Measurements from ENCODE around the gene ATXN10.
A peak's percentile ranks its signal among the peaks of the same experiment; 100 is the strongest.
"Not testable (repeated sequence)": the region's sequence is repeated elsewhere in the genome, so short reads cannot be mapped to it uniquely, and the experiment has no call there.

The ATXN10 gene

DNA sequence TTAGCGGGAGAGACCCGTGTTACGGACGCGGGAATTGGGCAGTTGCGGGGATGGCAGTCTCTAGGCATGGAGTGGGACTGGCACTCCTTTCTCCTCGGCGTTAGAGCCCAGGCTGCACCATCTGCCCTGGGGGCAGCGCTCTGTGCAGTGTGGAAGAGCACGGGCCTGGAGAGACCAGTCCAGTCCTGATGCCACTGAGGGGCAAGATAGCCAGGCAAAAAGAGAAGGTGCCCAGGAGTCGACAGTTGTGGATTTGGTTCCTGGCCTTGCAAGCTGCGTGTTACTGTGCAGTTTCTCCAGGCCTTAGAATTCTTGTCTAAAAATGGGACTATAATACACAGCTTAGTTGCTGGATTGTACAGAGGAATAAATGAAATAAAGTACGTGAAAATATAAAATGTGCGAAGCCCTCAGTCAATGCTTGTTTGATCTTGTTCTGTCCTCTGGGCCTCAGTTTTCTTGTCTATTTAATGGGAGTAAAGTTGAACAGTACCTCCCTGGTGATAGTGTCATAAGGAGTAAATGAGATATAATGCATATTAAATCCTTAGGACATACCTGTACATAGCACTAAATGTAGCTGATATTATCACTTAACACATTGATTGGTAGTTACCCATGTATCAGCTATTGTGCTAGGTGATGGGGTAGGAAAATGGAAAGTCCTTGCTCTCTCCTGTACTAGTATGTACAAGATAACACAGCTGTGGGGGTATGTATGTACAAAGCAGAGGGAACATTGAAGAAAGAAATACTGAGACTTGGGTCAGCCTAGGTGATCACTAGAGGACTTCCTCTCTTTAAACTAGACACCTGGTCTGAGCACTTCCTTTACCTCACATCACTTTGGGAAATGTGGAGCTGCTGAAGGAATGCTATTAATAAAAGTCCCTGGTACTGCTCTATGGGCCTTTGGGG lies 1.2 kb downstream of the ATXN10 start:
- Histone ChIP-seq H3K36me3 (ENCODE audit: control insufficient read depth, insufficient read depth, low read length) (no peaks in the 10 kb centered on the region), H3K4me3 (ENCODE audit: low read length) (peak overlapping the region; percentile 48), H3K9me3 (ENCODE audit: control insufficient read depth, low read length) (no peaks in the 10 kb centered on the region), H3K4me1 (ENCODE audit: control insufficient read depth, insufficient read depth, low read length) (peaks cover 9% of the 10 kb centered on the region), H3K9ac (ENCODE audit: low read length) (peak overlapping the region; percentile 79), H3K27me3 (ENCODE audit: control insufficient read depth, insufficient read depth, low read length) (no peaks in the 10 kb centered on the region)

DNA sequence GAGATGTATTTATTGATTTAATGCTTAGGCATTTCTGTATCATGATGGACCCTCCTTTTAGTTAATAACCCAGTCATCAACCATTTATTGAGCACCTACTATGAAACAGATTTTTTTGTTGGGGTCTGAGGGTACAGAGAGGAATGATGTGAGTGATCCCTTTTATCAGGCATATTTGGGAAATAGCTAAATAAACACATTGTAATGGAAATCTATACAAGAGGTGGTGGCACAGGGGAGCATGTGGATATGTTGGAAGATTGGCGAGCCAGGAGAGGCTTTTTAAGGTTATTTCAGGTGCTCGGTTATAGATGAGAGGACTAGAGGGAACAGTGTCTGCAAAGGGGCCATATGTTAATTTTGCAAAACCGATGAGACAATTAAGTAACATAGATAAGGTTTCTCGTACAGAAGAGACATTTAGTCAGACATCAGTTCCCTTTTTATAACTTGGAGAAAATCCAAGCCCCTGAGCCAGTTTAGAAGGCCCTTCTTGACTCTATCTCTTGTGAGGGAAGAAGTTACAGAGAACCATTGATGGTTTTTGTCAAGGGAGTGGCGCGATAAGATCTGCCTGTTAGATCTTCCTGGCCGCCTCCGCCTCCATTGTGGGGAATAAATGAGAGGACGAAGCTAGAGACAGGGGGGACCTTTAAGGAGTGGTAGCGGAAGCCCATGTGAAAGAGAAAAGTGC lies 2.0 kb downstream of the ATXN10 start:
- H3K27me3 ChIP-seq (ENCODE audit: control insufficient read depth, insufficient read depth, low read length): no peaks in the 10 kb centered on the region
- H3K36me3 ChIP-seq (ENCODE audit: control insufficient read depth, insufficient read depth, low read length): no peaks in the 10 kb centered on the region
- H3K4me1 ChIP-seq (ENCODE audit: control insufficient read depth, insufficient read depth, low read length): peaks cover 9% of the 10 kb centered on the region
- H3K9me3 ChIP-seq (ENCODE audit: control insufficient read depth, low read length): no peaks in the 10 kb centered on the region
- H3K9ac ChIP-seq (ENCODE audit: low read length): no peak overlapping the region
- H3K4me3 ChIP-seq (ENCODE audit: low read length): no peak overlapping the region

DNA sequence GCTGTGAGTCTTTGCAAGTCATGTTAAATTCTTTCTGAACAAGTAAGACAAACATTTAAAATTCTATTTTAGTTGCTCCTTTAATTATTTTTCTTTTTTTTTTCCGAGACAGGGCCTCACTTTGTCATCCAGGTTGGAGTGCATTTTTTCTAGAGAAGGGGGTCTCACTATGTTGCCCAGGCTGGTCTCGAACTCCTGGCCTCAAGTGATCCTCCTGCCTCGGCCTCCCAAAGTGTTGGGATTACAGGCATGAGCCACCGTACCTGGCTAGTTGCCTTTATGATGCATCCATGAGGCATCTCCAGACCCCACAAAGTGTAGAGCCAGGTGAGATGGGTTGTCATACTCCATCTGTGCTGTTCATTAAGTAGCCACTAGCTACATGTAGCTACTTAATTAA lies 4.4 kb downstream of the ATXN10 start:
- H3K9ac ChIP-seq (ENCODE audit: low read length): no peak overlapping the region
- peaks cover 9% of the 10 kb centered on the region for H3K4me1 ChIP-seq (ENCODE audit: control insufficient read depth, insufficient read depth, low read length)
- no peaks in the 10 kb centered on the region for H3K27me3 ChIP-seq (ENCODE audit: control insufficient read depth, insufficient read depth, low read length)

DNA sequence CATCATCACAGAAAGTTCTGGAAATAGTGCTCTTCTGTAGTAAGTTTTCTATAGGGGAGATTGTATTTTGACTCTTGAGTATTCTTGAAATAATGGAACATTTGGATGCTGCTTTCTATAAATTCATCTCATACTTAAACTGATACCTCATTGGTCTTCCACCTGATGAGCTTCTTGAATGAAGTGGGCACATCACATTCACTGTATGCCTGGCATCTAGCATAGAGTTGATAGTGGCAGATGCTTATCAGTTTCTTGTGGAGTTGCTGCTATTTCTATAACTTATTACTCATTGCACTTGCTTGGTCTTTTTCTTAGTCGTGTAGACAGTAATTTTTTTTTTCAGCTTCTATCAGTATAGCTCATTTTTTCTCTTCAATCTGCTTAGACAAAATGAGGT lies 5.4 kb downstream of the ATXN10 start:
- H3K9me3 ChIP-seq (ENCODE audit: control insufficient read depth, low read length): no peaks in the 10 kb centered on the region
- no peak overlapping the region for H3K9ac ChIP-seq (ENCODE audit: low read length)
- peaks cover 9% of the 10 kb centered on the region for H3K4me1 ChIP-seq (ENCODE audit: control insufficient read depth, insufficient read depth, low read length)
- no peaks in the 10 kb centered on the region for H3K27me3 ChIP-seq (ENCODE audit: control insufficient read depth, insufficient read depth, low read length)
- no peaks in the 10 kb centered on the region for H3K36me3 ChIP-seq (ENCODE audit: control insufficient read depth, insufficient read depth, low read length)
- no peak overlapping the region for H3K4me3 ChIP-seq (ENCODE audit: low read length)

More for the DNA sequence above, 4.4 kb downstream of the ATXN10 start:
- Histone ChIP-seq H3K9me3 (ENCODE audit: control insufficient read depth, low read length) (no peaks in the 10 kb centered on the region), H3K4me3 (ENCODE audit: low read length) (no peak overlapping the region), H3K36me3 (ENCODE audit: control insufficient read depth, insufficient read depth, low read length) (no peaks in the 10 kb centered on the region)

DNA sequence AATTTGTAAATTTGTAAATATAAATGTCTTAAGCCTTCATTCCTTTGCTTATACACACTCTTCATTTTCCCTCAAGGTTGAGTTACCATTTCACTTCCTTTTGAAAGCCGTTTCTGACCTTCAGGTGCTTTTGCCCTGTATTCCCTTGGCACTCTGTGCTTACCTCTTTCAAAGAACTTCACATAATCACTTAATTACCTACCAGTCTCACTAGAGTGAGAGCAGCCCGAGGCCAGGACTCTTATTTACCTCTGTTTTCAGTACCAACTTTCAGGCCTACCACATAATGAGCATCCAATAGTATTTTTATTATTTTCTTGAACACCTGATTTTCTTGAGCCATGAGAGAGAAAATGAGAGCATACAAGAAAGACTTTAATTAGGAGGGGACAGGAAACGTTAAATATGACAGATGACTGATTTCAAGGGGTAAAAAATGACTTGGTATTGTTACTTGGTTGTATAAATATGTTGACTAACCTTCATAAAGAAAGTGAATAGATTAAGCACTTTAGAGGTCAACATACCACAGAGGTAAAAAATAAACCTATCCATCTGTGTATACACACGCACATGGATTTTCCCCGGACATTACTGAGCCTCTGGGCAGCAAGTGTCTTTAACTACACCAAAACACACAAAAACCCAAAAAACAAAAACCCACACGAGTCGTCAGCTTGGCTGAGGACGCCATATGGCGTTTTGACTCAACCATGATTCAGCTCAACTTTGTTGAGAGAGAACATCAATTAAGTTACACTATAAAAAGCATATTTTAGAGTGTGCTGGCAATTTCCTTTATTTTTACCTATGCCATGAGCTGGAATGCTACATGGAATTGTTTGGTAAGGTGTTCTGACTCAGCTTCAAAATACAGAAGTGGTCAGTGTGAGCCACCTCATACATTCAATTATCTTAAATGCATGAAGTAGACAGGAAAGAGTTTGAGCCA lies 7.6 kb downstream of the ATXN10 start:
- Histone ChIP-seq H3K9me3 (ENCODE audit: control insufficient read depth, low read length) (no peaks in the 10 kb centered on the region), H3K27me3 (ENCODE audit: control insufficient read depth, insufficient read depth, low read length) (no peaks in the 10 kb centered on the region), H3K9ac (ENCODE audit: low read length) (no peak overlapping the region), H3K4me3 (ENCODE audit: low read length) (no peak overlapping the region), H3K36me3 (ENCODE audit: control insufficient read depth, insufficient read depth, low read length) (no peaks in the 10 kb centered on the region), H3K4me1 (ENCODE audit: control insufficient read depth, insufficient read depth, low read length) (no peaks in the 10 kb centered on the region)

DNA sequence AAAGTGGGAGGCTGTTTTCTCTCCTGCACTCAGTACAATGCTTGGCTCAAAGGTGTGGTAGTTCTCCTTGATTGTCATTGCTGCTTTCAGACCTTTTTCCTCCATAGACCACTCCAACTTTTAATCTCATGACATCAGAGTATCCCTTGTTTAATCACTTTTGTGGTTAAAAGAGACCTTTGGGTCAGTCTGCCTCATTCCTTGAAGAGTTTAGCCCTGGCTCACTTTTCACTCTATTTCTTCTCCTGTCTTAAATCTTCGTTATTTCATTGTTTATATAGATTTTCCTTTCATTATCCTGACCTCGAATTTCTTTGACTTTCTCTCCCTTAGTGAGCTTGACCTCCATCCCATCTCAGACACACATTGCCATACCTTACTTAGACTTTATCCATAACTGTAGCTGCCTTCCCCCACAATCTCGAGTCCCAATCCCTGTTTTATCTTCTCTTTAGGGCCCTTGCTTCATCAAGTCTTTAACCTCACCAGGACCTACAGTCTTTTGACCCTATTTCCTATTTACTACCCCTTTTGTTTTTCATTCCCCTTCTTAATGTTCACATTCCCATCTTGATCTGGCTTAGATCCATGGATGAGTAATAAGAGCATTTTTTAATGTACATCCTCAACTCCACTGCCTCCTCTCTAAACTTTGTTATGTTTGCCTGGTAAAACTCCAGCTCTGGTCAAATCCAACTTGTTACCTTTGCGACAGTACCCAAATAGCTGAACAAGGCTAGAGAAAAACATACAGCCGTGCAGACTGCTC lies 9.5 kb downstream of the ATXN10 start:
- peaks cover 3% of the 10 kb centered on the region for H3K4me1 ChIP-seq (ENCODE audit: control insufficient read depth, insufficient read depth, low read length)
- H3K36me3 ChIP-seq (ENCODE audit: control insufficient read depth, insufficient read depth, low read length): no peaks in the 10 kb centered on the region
- no peak overlapping the region for H3K4me3 ChIP-seq (ENCODE audit: low read length)
- no peaks in the 10 kb centered on the region for H3K27me3 ChIP-seq (ENCODE audit: control insufficient read depth, insufficient read depth, low read length)
- no peak overlapping the region for H3K9ac ChIP-seq (ENCODE audit: low read length)
- H3K9me3 ChIP-seq (ENCODE audit: control insufficient read depth, low read length): no peaks in the 10 kb centered on the region

- Histone ChIP-seq H3K4me1 (ENCODE audit: control insufficient read depth, insufficient read depth, low read length) (peaks cover 4% of the 10 kb centered on the region), H3K27me3 (ENCODE audit: control insufficient read depth, insufficient read depth, low read length) (no peaks in the 10 kb centered on the region)
These were observed 10.4 kb downstream of the ATXN10 start for GRCh38 chr22:45682064-45682463.

GRCh38 chr22:45682773-45683172 lies 11.1 kb downstream of the ATXN10 start:
- not testable (repeated sequence) for H3K9me3 ChIP-seq (ENCODE audit: control insufficient read depth, low read length); H3K36me3 ChIP-seq (ENCODE audit: control insufficient read depth, insufficient read depth, low read length); H3K9ac ChIP-seq (ENCODE audit: low read length); H3K27me3 ChIP-seq (ENCODE audit: control insufficient read depth, insufficient read depth, low read length); H3K4me3 ChIP-seq (ENCODE audit: low read length); H3K4me1 ChIP-seq (ENCODE audit: control insufficient read depth, insufficient read depth, low read length)

More at GRCh38 chr22:45682064-45682463, 10.4 kb downstream of the ATXN10 start:
- no peaks in the 10 kb centered on the region for H3K36me3 ChIP-seq (ENCODE audit: control insufficient read depth, insufficient read depth, low read length)
- H3K9me3 ChIP-seq (ENCODE audit: control insufficient read depth, low read length): no peaks in the 10 kb centered on the region
- no peak overlapping the region for H3K4me3 ChIP-seq (ENCODE audit: low read length)
- no peak overlapping the region for H3K9ac ChIP-seq (ENCODE audit: low read length)

DNA sequence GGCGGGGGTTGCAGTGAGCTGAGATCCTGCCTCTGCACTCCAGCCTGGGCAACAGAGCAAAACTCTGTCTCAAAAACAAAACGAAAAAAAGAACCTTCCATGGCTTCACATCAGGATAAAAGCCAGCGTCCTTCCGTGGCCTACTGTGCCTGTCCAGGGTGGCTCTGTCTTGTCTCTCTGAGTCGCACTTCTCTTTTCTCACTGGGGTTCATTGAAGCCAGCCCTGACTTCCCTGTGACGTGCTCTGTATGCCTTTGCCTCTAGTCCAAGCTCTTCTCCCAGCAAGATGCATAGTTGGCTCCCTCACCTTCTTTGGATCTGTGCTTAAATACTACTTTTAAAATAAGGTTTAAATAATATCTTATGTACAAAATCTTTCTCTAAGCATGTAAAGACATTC lies 11.6 kb downstream of the ATXN10 start:
- no peaks in the 10 kb centered on the region for H3K27me3 ChIP-seq (ENCODE audit: control insufficient read depth, insufficient read depth, low read length)
- no peak overlapping the region for H3K9ac ChIP-seq (ENCODE audit: low read length)
- H3K4me1 ChIP-seq (ENCODE audit: control insufficient read depth, insufficient read depth, low read length): peaks cover 4% of the 10 kb centered on the region
- H3K9me3 ChIP-seq (ENCODE audit: control insufficient read depth, low read length): no peaks in the 10 kb centered on the region
- no peaks in the 10 kb centered on the region for H3K36me3 ChIP-seq (ENCODE audit: control insufficient read depth, insufficient read depth, low read length)
- H3K4me3 ChIP-seq (ENCODE audit: low read length): no peak overlapping the region

DNA sequence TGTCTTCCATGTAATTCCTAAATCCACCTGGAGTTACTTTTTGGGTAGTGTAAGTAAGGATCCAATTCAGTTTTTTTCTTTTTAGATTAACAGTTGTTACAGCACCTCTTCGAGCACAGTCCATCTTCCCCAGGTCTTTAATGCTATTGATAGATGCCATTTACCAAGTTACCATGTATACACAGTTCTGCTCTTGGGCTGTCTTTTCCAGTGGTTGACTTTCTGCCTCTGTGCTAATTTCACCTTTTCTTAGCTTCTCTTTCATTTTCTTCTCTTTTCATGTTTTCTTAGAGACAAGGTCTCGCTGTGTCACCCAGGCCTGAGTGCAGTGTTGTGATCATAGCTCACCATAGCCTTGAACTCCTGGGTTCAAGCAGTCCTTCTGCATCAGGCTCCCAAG lies 12.0 kb downstream of the ATXN10 start:
- H3K27me3 ChIP-seq (ENCODE audit: control insufficient read depth, insufficient read depth, low read length): no peaks in the 10 kb centered on the region
- peaks cover 4% of the 10 kb centered on the region for H3K4me1 ChIP-seq (ENCODE audit: control insufficient read depth, insufficient read depth, low read length)
- no peak overlapping the region for H3K4me3 ChIP-seq (ENCODE audit: low read length)
- no peaks in the 10 kb centered on the region for H3K9me3 ChIP-seq (ENCODE audit: control insufficient read depth, low read length)
- H3K9ac ChIP-seq (ENCODE audit: low read length): no peak overlapping the region
- no peaks in the 10 kb centered on the region for H3K36me3 ChIP-seq (ENCODE audit: control insufficient read depth, insufficient read depth, low read length)

DNA sequence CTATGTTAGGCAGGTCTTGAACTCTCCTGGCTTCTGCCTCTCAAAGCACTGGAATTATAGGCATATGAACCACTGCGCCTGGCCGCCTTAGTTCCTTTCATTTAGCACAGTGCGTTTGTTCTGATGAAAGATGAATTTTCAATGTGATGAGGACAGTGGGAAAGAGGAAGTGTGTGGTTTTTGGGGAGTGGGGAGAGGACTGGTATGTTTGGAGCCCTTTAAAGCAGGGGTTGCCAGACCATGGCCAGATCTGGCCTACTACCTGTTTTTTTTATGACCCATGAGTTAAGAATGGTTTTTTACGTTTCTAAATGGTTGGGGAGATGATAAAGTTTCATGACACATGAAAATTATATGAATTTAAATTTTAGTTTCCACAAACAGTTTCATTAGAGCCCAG lies 12.5 kb downstream of the ATXN10 start:
- H3K9me3 ChIP-seq (ENCODE audit: control insufficient read depth, low read length): no peaks in the 10 kb centered on the region
- no peak overlapping the region for H3K9ac ChIP-seq (ENCODE audit: low read length)
- H3K27me3 ChIP-seq (ENCODE audit: control insufficient read depth, insufficient read depth, low read length): no peaks in the 10 kb centered on the region
- no peak overlapping the region for H3K4me3 ChIP-seq (ENCODE audit: low read length)
- no peaks in the 10 kb centered on the region for H3K36me3 ChIP-seq (ENCODE audit: control insufficient read depth, insufficient read depth, low read length)
- H3K4me1 ChIP-seq (ENCODE audit: control insufficient read depth, insufficient read depth, low read length): peaks cover 9% of the 10 kb centered on the region
